Measurements from ENCODE around the gene CTAGE9.

Gene CTAGE9

DNA sequence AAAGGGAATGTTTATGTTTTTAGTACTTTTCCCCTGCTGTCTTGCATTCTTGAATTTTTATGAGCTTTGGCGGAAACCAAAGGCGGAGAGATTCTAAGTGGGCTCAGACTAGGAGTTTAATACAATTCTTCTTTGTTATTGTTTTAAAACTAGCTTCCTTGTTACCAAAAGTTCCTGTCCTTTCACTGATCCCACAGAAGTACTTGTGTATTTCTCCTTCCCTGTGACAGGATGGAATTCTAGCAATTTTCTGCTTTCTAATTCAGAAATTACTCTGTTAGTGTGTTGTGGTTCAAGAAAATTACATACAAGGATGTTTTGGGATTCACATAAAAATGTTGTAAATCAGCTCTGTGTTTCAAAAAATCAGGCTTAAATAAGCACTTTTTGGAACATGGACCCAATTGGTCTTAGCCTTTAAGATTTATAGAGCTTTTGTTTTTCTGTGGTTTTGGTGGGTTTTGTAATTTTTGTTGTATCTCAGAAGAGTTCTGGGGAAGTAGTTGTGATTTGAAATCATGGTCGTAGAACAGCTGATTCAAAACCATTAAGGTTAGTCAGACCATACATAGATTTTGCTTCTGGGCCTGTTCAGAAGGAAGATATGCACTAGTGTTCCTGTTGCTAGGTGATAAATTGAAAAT is 17.6 kb upstream of the CTAGE9 start:
- no peaks in the 10 kb centered on the region for H3K79me2 ChIP-seq (ENCODE audit: insufficient read depth, low read depth)

DNA sequence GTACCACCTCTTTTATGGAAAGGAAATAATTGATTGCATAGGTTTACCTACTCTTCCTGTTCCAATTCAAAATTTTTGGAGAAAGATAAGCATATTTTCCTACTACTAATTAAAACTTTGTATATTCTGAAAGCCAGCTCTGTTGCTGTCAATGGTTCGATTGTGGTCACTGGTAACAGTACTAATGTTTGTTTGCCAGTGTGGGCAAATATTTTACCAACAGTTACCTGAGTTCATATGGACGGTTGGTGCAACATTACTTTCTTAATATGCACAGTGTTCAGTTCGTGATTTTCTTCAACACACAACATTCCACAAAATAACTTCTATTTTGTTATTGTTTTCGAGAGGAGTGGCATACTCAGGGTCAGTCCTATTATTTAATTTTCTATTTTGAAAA is 17.1 kb upstream of the CTAGE9 start:
- H3K27me3 ChIP-seq (ENCODE audit: insufficient read depth, low read depth) = no peaks in the 10 kb centered on the region
- TF ChIP-seq, protein P1, sequence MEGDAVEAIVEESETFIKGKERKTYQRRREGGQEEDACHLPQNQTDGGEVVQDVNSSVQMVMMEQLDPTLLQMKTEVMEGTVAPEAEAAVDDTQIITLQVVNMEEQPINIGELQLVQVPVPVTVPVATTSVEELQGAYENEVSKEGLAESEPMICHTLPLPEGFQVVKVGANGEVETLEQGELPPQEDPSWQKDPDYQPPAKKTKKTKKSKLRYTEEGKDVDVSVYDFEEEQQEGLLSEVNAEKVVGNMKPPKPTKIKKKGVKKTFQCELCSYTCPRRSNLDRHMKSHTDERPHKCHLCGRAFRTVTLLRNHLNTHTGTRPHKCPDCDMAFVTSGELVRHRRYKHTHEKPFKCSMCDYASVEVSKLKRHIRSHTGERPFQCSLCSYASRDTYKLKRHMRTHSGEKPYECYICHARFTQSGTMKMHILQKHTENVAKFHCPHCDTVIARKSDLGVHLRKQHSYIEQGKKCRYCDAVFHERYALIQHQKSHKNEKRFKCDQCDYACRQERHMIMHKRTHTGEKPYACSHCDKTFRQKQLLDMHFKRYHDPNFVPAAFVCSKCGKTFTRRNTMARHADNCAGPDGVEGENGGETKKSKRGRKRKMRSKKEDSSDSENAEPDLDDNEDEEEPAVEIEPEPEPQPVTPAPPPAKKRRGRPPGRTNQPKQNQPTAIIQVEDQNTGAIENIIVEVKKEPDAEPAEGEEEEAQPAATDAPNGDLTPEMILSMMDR (conservative IDR thresholded peaks at IDR 0.05; ENCODE audit: low read depth, low read length) = no peak
- no peaks in the 10 kb centered on the region for H4K20me1 ChIP-seq (ENCODE audit: insufficient read depth)
- no peaks in the 10 kb centered on the region for H3K4me1 ChIP-seq (ENCODE audit: low read depth, poor library complexity, severe bottlenecking)
- no peak overlapping the region for H3K27ac ChIP-seq
- H3K9ac ChIP-seq = no peak overlapping the region
- H3K79me2 ChIP-seq (ENCODE audit: insufficient read depth, low read depth) = no peaks in the 10 kb centered on the region
- H3K4me2 ChIP-seq = no peak overlapping the region
- no peaks in the 10 kb centered on the region for H3K36me3 ChIP-seq (ENCODE audit: insufficient read depth)
- no peak overlapping the region for H3K4me3 ChIP-seq (IDR thresholded peaks at IDR 0.05; ENCODE audit: insufficient read depth, low read depth, low read length)
- no peak overlapping the region for H2AFZ ChIP-seq (ENCODE audit: low read depth)

More for the DNA sequence above, 17.6 kb upstream of the CTAGE9 start:
- Histone ChIP-seq H3K36me3 (ENCODE audit: insufficient read depth) (no peaks in the 10 kb centered on the region), H3K27ac (no peak overlapping the region), H3K27me3 (ENCODE audit: insufficient read depth, low read depth) (no peaks in the 10 kb centered on the region), H3K4me1 (ENCODE audit: low read depth, poor library complexity, severe bottlenecking) (no peaks in the 10 kb centered on the region), H4K20me1 (ENCODE audit: insufficient read depth) (no peaks in the 10 kb centered on the region), H3K4me3 (IDR thresholded peaks at IDR 0.05; ENCODE audit: insufficient read depth, low read depth, low read length) (no peak overlapping the region), H2AFZ (ENCODE audit: low read depth) (no peak overlapping the region), H3K4me2 (no peak overlapping the region), H3K9ac (no peak overlapping the region)
- TF ChIP-seq, protein P1 (conservative IDR thresholded peaks at IDR 0.05; ENCODE audit: low read depth, low read length) = no peak

DNA sequence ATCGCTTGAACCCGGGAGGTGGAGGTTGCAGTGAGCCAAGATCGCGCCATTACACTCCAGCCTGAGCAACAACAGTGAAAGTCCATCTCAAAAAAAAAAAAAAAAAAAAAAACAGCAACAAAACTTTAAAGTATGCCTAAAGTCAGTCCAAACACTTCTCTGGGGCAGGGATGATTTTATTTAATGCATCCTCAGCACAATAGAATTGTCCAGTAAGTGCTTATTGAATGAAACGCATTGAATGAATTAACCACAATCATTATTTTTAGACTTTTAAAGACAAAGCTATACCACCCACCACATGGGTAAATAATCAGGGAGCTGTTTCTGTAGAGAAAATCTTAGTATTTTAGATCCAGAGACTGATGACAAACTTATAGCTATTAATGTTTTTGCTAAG is 16.6 kb upstream of the CTAGE9 start:
- no peaks in the 10 kb centered on the region for H3K4me1 ChIP-seq (ENCODE audit: low read depth, poor library complexity, severe bottlenecking)
- no peak overlapping the region for H2AFZ ChIP-seq (ENCODE audit: low read depth)
- no peaks in the 10 kb centered on the region for H3K36me3 ChIP-seq (ENCODE audit: insufficient read depth)
- H3K4me2 ChIP-seq = no peak overlapping the region
- H3K27me3 ChIP-seq (ENCODE audit: insufficient read depth, low read depth) = no peaks in the 10 kb centered on the region
- TF ChIP-seq, protein P1 (conservative IDR thresholded peaks at IDR 0.05; ENCODE audit: low read depth, low read length) = no peak
- no peaks in the 10 kb centered on the region for H3K79me2 ChIP-seq (ENCODE audit: insufficient read depth, low read depth)
- no peak overlapping the region for H3K9ac ChIP-seq
- no peaks in the 10 kb centered on the region for H4K20me1 ChIP-seq (ENCODE audit: insufficient read depth)
- no peak overlapping the region for H3K4me3 ChIP-seq (IDR thresholded peaks at IDR 0.05; ENCODE audit: insufficient read depth, low read depth, low read length)
- H3K27ac ChIP-seq = no peak overlapping the region

DNA sequence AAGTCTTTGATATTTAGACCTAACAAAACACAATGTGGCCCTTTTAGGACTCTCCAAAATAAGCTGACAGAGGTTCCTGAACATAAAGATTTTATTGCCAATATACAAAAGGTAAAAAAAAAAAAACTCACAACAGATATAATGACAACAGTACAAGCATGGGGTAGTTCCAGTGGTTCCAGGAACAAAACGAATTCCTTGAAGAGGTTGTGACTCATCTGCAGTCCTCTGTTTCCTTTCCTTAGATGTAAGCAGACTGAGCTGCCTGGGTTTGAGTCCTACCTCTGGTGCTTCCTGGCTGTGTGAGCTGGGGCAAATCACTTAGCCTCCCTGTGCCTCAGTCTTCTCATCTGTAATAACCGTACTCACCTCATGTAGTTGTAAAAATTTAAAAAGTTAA is 13.3 kb upstream of the CTAGE9 start:
- H4K20me1 ChIP-seq (ENCODE audit: insufficient read depth) = no peaks in the 10 kb centered on the region
- no peak overlapping the region for H3K4me2 ChIP-seq
- H3K79me2 ChIP-seq (ENCODE audit: insufficient read depth, low read depth) = no peaks in the 10 kb centered on the region
- TF ChIP-seq, protein P1 (conservative IDR thresholded peaks at IDR 0.05; ENCODE audit: low read depth, low read length) = no peak
- H3K36me3 ChIP-seq (ENCODE audit: insufficient read depth) = no peaks in the 10 kb centered on the region
- H3K27ac ChIP-seq = no peak overlapping the region
- no peak overlapping the region for H3K9ac ChIP-seq
- no peak overlapping the region for H2AFZ ChIP-seq (ENCODE audit: low read depth)
- H3K27me3 ChIP-seq (ENCODE audit: insufficient read depth, low read depth) = no peaks in the 10 kb centered on the region
- no peak overlapping the region for H3K4me3 ChIP-seq (IDR thresholded peaks at IDR 0.05; ENCODE audit: insufficient read depth, low read depth, low read length)
- H3K4me1 ChIP-seq (ENCODE audit: low read depth, poor library complexity, severe bottlenecking) = no peaks in the 10 kb centered on the region
